OCI-LY1 (cell line): ENCODE measurements around the gene JAG1.

Experiments used
- H2AFZ ChIP-seq: fragments of 200-600 bp; sonication (generic), shearing (Covaris generic); 2 replicates; pipeline ENCODE4 v1.6.0; 2014; ENCODE audit warnings: antibody characterized with exemption, mild to moderate bottlenecking, low read length
- H3F3A ChIP-seq: fragments of 200-600 bp; sonication (generic), shearing (Covaris generic); 2 replicates; pipeline ENCODE4 v1.6.0; 2014; ENCODE audit warnings: mild to moderate bottlenecking, antibody characterized with exemption, low read length, moderate library complexity; ENCODE audit not compliant: insufficient read depth
- H3K27ac ChIP-seq: fragments of 200-600 bp; sonication (generic); 2 replicates; pipeline ENCODE4 v1.5.1; 2014; ENCODE audit warnings: low read length, mixed run types, mild to moderate bottlenecking, low read depth; ENCODE audit not compliant: poor library complexity, severe bottlenecking
- H3K27me3 ChIP-seq: fragments of 200-600 bp; sonication (generic); 2 replicates; pipeline ENCODE4 v1.6.0; 2014; ENCODE audit warnings: antibody characterized with exemption, mild to moderate bottlenecking, low read length, moderate library complexity; ENCODE audit not compliant: insufficient read depth
- H3K36me3 ChIP-seq: fragments of 200-600 bp; sonication (generic); 2 replicates; pipeline ENCODE4 v1.6.1; 2014; ENCODE audit warnings: mild to moderate bottlenecking, antibody characterized with exemption, low read length, moderate library complexity, mixed read lengths; ENCODE audit not compliant: insufficient read depth
- H3K4me1 ChIP-seq: fragments of 200-600 bp; sonication (generic); 2 replicates; pipeline ENCODE4 v1.5.1; 2014; ENCODE audit warnings: mild to moderate bottlenecking, low read length, moderate library complexity; ENCODE audit not compliant: insufficient read depth, severe bottlenecking
- H3K4me2 ChIP-seq: fragments of 200-600 bp; sonication (generic), shearing (Covaris generic); 2 replicates; pipeline ENCODE4 v1.6.1; 2014; ENCODE audit warnings: low read length
- H3K4me3 ChIP-seq: fragments of 200-600 bp; sonication (generic); 2 replicates; pipeline ENCODE4 v1.5.1; 2014; ENCODE audit warnings: low read length, low read depth, mild to moderate bottlenecking, mixed read lengths; ENCODE audit not compliant: poor library complexity, severe bottlenecking
- H3K79me2 ChIP-seq: fragments of 200-600 bp; shearing (Covaris generic); 2 replicates; pipeline ENCODE4 v1.6.1; 2016; ENCODE audit warnings: mixed run types, low read length, mixed read lengths; ENCODE audit not compliant: insufficient read depth
- H3K9ac ChIP-seq: fragments of 200-600 bp; sonication (generic), shearing (Covaris generic); 2 replicates; pipeline ENCODE4 v1.6.1; 2014; ENCODE audit warnings: mild to moderate bottlenecking, low read length, mixed read lengths
- H3K9me2 ChIP-seq: fragments of 200-600 bp; sonication (generic), shearing (Covaris generic); 2 replicates; pipeline ENCODE4 v1.6.1; 2014; ENCODE audit warnings: low read depth, mild to moderate bottlenecking, low read length, mixed read lengths
- H3K9me3 ChIP-seq: fragments of 200-600 bp; shearing (Covaris generic); 2 replicates; pipeline ENCODE4 v1.6.1; 2014; ENCODE audit warnings: low read length, mixed read lengths
- H4K20me1 ChIP-seq: fragments of 200-600 bp; sonication (generic), shearing (Covaris generic); 2 replicates; pipeline ENCODE4 v1.6.0; 2016; ENCODE audit warnings: mild to moderate bottlenecking, low read length; ENCODE audit not compliant: insufficient read depth
- EZH2 ChIP-seq: fragments of 200-600 bp; sonication (generic), shearing (Covaris generic); IDR thresholded peaks from 2 replicates; pipeline ENCODE4 v1.8.0; 2017; ENCODE audit warnings: borderline replicate concordance, mixed run types, mild to moderate bottlenecking, antibody characterized with exemption, low read length, moderate library complexity, mixed read lengths
- TF ChIP-seq, protein P1 (sequence below): fragments of 200-600 bp; sonication (generic), shearing (Covaris generic); IDR thresholded peaks from 2 replicates; pipeline ENCODE4 v1.5.1; 2017; ENCODE audit warnings: mild to moderate bottlenecking, antibody characterized with exemption, low read length, moderate library complexity, mixed read lengths

The JAG1 gene

DNA sequence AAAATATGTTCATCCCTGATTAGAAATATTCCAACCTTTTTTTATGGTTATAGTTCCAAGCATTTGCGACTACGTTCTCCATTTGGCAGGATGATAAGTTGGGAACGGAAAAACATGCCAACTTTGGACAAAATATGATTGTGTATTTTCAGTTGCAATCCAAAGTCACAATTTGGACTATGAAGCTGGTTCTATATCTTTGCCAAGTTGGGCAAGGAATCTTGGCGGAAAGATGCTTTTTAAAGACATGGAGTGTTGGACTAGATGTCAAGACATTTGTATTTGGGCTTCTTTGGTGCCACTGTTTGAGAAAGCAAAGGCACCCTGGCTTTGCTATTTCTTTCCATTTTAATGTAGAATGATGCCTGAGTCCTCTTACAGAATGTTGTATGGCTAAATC is 33.3 kb upstream of the JAG1 start:
- Histone ChIP-seq H4K20me1 (no peaks in the 10 kb centered on the region), H3K27me3 (no peaks in the 10 kb centered on the region), H3K27ac (no peak overlapping the region), H3K9me2 (no peaks in the 10 kb centered on the region), H3K9ac (no peak overlapping the region), H3K79me2 (no peaks in the 10 kb centered on the region), H3K4me2 (no peak overlapping the region), H2AFZ (no peak overlapping the region), H3K4me3 (no peak overlapping the region), H3F3A (no peaks in the 10 kb centered on the region), H3K9me3 (no peaks in the 10 kb centered on the region), H3K36me3 (no peaks in the 10 kb centered on the region; the same call in 1 of the 2 replicates), H3K4me1 (no peaks in the 10 kb centered on the region)
- TF ChIP-seq, protein P1, sequence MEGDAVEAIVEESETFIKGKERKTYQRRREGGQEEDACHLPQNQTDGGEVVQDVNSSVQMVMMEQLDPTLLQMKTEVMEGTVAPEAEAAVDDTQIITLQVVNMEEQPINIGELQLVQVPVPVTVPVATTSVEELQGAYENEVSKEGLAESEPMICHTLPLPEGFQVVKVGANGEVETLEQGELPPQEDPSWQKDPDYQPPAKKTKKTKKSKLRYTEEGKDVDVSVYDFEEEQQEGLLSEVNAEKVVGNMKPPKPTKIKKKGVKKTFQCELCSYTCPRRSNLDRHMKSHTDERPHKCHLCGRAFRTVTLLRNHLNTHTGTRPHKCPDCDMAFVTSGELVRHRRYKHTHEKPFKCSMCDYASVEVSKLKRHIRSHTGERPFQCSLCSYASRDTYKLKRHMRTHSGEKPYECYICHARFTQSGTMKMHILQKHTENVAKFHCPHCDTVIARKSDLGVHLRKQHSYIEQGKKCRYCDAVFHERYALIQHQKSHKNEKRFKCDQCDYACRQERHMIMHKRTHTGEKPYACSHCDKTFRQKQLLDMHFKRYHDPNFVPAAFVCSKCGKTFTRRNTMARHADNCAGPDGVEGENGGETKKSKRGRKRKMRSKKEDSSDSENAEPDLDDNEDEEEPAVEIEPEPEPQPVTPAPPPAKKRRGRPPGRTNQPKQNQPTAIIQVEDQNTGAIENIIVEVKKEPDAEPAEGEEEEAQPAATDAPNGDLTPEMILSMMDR: no peak

DNA sequence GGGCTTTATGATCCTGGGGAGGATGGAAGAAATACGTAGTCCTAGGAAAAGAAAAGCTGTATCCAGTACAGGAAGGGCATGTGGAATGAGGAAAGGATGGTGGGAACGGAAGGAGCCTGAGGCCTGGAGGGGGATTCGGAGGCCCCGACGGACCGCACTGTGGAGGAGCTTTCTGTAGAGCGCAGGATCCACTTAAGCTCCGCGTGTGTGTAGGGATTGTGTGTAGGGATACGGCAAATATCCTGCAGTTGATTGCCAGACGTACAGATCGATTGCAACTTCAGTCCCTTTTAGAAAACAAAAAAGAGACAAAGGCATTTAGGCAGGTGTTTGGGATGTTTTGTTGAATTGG is 32.6 kb upstream of the JAG1 start:
- H3K36me3 ChIP-seq: no peaks in the 10 kb centered on the region; the same call in 1 of the 2 replicates
- no peaks in the 10 kb centered on the region for H3K79me2 ChIP-seq
- H3F3A ChIP-seq: no peaks in the 10 kb centered on the region
- TF ChIP-seq EZH2: no peak
- TF ChIP-seq, protein P1: no peak
- H3K4me1 ChIP-seq: no peaks in the 10 kb centered on the region
- no peak overlapping the region for H3K27ac ChIP-seq
- no peaks in the 10 kb centered on the region for H3K27me3 ChIP-seq
- no peak overlapping the region for H2AFZ ChIP-seq
- H3K9me2 ChIP-seq: no peaks in the 10 kb centered on the region
- H3K9me3 ChIP-seq: no peaks in the 10 kb centered on the region
- H3K9ac ChIP-seq: no peak overlapping the region
- no peak overlapping the region for H3K4me2 ChIP-seq
- H4K20me1 ChIP-seq: no peaks in the 10 kb centered on the region
- no peak overlapping the region for H3K4me3 ChIP-seq

DNA sequence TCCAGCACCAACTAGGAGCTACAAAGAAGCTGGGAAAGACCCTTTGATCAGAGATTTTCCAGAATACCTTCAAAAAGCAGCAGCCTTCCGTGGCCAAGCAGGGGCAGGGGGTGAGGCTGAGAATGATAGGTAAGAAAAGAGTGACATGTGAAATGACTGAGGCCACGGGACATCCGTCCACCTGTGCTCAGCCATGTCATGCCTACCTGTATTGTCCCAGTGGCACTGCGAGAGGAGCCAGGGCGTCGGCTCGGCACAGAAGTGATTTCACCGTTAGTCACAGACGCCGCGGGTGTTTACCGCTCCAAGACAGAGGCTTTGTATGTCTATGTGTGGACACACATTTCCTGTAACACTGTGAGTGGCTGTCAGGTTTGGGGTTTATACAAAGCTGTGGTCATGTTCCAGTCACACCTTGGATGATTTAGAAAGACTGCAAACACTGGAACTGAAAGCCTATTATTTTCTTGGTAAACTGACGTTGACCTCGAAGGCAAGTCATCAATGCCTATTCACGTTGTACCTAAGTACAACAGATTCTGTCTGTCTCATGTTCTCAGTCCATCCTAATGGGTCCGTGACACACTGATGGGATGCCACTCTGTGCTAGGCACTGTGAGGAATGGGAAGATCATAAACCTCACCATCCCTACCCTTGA is 32.1 kb upstream of the JAG1 start:
- no peaks in the 10 kb centered on the region for H3K9me3 ChIP-seq
- no peak for TF ChIP-seq EZH2
- TF ChIP-seq, protein P1: no peak
- H3K4me1 ChIP-seq: no peaks in the 10 kb centered on the region
- H3K27ac ChIP-seq: no peak overlapping the region
- H4K20me1 ChIP-seq: no peaks in the 10 kb centered on the region
- H3K4me3 ChIP-seq: no peak overlapping the region
- H3K27me3 ChIP-seq: no peaks in the 10 kb centered on the region
- no peak overlapping the region for H3K9ac ChIP-seq
- H3K36me3 ChIP-seq: no peaks in the 10 kb centered on the region; the same call in 1 of the 2 replicates
- no peak overlapping the region for H3K4me2 ChIP-seq
- no peaks in the 10 kb centered on the region for H3F3A ChIP-seq
- no peak overlapping the region for H2AFZ ChIP-seq
- H3K79me2 ChIP-seq: no peaks in the 10 kb centered on the region
- H3K9me2 ChIP-seq: no peaks in the 10 kb centered on the region
